GM18508 (cell line): ENCODE measurements around the gene ZDHHC11.
"Not testable (repeated sequence)": the region's sequence is repeated elsewhere in the genome, so short reads cannot be mapped to it uniquely, and the experiment has no call there.

Experiments used
- ATAC-seq: cut with Tn5 transposase; IDR thresholded peaks from one replicate; pipeline ENCODE4 v1.9.1; 2021; ENCODE audit warnings: moderate number of reproducible peaks; ENCODE audit not compliant: insufficient read depth, unreplicated experiment

Gene ZDHHC11

DNA sequence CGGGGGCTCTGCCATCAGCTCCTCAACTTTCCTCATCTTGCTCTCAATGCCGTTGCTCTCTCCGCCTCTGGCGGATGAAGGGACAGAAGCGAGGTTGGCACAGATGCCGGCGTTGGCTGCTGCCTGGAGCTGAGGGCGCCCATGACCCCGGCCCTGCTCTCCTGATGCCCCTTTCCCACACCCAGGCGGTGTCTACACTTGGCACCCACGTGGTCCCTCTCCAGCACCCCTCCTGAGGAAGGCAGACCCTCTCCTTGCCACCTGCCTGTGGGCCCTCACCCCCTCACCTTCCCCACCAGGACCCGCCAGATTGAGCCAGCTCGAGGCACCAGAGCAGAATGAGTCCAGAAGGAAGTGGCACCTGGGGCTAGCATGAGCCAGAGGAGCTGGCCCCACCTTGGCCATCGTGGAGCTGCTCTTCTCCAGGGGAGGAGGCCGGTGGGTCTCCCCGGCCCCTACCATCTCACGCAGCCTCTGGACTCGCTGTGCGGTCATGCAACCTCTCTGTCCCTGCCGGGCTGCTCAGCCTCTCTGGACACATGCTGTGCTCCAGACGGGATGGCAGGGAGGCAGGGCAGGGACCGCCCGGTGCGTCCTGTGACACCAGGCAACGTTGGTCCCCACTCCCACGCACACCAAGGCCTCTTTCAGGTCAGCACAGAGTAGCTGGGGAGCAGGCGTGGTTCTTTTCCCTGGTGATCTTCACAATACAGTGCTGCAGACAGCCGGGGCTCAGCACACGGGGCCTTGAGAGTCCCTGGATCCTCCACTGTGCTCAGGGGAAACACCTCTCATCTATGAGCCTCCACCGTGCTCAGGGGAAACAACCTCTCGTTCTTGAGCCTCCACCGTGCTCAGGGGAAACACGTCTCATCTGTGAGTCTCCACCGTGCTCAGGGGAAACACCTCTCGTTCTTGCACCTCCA is 4.8 kb downstream of the ZDHHC11 start:
- not testable (repeated sequence) for ATAC-seq

DNA sequence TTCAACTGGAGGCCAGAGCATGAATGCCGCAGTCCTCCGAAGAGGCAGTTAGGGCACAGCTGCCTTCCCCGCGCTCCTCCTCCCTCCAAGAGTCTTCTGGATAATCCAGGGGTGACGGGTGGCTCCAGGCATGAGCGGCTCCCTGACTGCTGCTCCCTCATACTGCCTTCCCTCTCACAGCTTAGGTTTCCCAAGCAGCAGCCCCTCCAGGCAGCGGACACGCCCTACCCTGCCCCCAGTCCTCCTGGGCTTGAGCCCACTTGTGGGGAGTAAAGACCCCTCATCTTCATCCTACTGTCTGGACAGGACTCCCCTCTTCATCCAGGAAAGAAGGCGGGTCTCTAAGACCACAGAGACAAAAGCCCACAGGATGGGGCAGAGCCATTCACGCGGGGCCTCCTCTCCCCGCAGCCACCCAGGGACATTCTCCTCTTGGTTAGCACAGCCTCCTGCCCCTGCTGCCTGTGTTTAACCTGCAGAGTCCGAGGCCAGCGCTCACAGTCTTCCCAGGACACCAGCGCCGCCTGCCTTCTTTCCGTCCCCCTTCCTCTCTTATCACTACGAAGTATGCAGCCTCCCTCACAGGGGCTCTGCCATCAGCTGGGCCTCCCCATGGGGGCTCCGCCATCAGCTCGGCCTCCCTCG is 5.6 kb downstream of the ZDHHC11 start:
- not testable (repeated sequence) for ATAC-seq

DNA sequence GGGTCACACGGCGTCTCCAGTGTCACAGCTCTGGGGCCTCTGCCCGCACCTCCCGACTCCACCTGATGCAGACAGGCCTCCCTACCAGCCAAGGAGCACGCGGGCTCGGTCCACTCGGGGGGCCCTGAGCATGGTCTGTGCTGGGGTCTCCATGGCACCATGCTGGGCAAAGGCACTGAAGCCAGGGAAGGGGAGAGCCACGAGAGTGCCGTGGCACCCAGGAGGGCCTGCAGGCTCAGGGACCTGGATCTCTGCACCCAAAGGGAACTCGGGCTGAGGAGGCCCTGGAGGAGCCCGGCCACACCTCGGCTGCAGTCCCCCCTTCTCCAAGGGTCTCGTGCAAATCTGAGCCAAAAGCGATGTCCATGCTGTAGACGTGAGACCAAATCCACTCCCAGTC is 6.4 kb downstream of the ZDHHC11 start:
- not testable (repeated sequence) for ATAC-seq

DNA sequence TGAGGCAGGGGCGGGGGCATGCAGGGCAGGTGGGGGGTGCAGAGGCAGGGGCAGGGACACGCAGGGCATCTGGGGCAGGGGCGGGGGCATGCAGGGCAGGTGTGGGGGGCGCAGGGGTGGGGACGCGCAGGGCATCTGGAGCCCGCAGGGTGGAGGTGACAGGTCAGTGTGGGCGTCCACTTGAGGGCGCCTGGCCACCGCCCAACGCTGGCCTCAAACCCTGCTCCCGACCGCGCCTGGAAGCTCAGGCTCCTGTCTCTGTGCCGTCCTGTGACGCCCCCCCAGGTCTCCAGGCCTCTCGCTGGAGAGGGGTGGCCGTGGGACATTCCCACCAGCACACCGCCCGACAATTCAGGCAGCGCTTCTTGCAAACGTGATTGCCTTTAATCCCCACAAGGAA is 6.9 kb downstream of the ZDHHC11 start:
- ATAC-seq = not testable (repeated sequence)

DNA sequence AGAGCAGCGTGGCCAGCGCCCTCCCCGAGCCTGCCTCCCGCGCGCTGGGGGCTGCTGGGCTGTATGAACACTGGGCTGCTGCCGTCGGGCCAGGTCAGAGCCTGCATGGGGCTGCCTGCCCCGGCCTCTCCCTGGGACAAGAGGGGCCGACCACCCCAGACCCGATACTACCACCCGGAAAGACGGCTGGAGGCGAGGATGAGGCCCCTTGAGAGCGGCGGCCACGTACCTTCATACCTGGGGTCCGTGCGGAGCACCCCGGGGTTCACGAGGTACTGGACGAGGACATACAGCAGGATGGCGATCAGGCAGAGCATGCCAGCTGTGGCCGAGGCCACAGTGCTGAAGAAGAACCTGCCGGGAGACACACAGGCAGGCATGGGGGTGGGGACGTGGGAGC is 7.4 kb downstream of the ZDHHC11 start:
- ATAC-seq = not testable (repeated sequence)

DNA sequence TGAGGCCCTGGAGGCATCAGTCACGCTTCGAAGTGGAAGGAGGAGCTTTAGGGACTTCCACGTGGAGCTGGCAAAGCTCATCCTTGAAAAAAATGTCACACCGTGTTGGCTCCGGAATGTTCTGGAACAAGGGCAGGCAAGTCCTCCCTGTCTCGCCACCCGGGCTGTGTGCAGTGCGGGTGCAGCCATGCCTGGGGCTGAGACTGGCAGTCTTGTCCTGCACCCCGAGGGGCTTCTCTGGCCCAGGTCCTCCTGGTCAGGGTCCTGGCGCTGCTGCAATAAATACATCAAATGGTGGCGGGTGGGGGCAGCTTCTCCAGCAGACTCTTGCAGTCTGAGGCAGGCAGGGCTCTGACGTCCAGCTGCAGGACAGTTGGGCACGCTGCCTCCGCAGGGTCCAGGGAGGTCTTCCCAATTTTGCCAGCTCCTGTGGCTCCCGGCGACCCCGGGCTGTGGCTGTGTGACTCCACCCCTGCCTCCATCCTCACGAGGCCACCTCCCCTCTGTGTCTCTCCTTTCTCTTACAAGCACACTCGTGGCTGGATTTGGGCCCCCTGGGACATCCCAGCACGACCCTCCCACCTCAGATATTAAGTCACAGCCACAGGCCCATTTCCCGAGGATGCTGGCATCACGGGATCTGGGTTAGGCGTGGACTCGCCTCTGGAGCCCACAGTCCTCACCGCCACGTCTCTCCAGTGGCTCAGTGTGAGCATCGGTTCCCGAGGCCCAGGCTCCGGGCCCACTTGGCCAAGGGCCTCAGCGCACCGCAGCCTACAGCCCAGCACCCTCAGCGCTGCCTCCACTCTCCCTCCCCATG is 8.2 kb downstream of the ZDHHC11 start:
- not testable (repeated sequence) for ATAC-seq

DNA sequence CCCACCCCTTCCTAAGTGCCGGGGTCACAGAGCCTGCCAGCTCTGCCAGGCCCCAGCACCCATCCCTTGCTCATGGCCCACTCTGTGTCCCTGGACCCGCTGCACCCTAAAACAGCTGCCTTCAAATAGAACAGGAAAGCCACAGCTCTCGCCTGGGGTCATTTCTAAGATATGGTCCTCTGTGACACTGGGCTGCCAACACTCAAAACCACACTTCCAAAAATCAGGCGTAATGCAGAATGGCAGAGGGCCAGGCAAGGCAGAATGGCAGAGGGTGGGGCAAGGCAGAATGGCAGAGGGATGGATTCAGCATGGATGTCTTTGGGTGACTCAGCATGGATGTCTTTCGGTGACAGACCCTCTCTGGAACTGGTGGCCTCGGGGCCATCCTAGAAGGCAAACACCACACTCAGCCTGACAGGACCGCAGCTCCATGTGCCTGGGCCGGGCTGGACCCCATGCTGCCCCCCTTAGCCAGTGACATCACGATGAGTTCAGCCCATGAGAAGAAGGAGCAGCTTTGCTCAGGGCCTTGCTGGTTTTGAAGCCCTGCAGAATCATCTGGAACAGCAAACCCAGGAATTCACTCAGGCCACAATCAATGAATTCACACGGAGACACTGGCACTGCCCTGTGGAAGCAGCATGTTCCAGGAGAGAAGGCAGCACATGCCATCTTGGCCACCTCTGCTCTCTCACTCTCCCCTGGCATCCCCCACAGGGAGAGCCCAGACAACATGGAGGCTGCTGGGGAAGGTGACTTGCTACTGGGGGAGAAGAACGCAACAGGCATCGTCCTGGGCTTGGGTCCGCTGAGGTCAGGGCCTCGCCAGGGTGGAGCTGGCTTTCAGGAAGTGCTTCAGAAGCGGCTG is 9.0 kb downstream of the ZDHHC11 start:
- ATAC-seq = not testable (repeated sequence)

DNA sequence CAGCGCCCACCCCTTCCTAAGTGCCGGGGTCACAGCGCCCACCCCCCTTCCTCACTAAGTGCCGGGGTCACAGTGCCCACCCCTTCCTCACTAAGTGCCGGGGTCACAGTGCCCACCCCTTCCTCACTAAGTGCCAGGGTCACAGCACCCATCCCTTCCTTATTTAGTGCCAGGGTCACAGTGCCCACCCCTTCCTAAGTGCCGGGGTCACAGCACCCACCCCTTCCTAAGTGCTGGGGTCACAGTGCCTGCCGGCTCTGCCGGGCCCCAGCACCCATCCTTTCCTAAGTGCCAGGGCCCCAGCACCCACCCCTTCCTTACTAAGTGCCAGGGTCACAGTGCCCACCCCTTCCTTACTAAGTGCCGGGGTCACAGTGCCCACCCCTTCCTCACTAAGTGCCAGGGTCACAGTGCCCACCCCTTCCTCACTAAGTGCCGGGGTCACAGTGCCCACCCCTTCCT is 9.8 kb downstream of the ZDHHC11 start:
- ATAC-seq = not testable (repeated sequence)

DNA sequence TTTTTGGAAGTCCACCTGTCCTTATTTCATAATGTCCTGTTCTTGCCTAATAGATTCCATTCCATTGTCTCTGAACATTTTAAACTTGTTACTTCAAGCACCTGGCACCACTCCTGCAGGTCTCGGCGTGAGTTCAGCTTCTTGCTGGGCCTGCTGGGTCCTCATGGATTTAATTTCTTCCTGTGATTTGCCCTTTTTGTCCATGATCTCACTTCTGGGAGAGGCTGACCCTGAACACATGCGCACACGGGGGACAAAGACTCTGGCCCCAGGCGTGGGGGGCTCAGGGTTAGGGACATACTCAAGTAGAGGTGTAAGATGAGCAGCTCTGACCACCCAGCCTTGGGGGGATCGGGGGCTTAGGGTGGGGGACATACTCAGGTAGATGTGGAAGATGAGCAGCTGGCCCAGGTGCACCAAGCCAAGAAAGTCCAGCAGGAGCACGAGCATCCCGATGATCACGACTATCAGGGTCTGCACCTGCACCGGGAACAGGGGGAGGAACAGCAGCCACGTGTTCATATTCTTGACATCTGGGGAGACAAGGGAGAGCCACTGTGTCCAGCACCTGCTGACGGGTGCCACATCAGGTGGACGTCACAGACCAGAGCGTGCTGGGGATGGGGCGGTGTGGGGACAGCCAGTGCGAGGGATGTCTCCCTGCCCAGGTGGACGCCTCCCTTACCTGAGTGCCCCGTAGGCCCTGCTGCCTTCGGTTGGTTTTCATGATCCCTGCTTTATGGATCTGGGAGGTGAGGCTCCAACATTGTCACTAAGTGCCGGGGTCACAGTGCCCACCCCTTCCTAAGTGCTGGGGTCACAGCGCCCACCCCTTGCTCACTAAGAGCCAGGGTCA is 10.4 kb downstream of the ZDHHC11 start:
- ATAC-seq = not testable (repeated sequence)

DNA sequence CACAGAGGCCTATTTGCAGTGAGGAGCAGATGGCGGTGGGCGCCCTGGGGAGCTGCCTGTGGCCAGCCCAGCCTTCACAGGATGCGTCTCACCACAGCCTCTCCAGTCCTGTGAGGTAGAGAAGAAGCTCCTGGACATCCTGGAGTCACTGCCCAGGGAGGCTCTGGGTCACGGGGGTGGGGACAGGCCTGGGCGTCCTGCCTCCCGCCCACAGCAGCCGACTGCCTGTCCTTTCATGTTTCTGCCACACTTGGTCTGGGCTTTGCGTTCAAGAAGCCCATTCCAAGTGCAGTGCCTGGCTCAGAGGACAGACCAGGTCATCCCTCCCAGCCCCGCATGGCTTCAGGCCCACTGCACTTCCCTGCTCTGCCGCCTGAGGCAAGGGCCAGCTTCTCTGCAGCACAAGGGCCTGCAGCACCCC is 12.3 kb downstream of the ZDHHC11 start:
- ATAC-seq = not testable (repeated sequence)

DNA sequence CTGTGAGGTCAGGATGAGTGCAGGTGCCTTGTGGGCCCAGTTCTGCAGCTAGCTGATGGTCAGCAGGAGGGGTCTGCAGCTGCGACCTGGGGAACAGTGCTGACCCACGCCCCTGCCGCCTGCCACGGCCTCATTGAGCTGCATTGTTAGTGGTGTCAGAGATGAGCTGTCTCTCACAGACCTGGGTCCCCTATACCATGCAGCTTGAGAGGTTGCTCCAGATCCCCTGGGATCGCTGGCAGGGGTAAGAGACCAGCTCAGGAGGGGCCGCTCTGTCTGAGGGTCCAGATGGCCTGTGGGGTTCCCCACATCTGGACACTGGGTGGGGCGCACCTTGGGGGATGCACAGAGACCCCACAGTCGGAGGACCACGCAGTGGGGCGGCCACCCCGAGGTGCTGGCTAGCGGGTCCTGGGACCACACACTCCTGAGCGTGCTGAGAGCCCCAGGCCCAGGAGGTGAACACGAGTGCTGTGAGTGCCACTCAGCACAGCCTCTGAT is 13.1 kb downstream of the ZDHHC11 start:
- not testable (repeated sequence) for ATAC-seq

DNA sequence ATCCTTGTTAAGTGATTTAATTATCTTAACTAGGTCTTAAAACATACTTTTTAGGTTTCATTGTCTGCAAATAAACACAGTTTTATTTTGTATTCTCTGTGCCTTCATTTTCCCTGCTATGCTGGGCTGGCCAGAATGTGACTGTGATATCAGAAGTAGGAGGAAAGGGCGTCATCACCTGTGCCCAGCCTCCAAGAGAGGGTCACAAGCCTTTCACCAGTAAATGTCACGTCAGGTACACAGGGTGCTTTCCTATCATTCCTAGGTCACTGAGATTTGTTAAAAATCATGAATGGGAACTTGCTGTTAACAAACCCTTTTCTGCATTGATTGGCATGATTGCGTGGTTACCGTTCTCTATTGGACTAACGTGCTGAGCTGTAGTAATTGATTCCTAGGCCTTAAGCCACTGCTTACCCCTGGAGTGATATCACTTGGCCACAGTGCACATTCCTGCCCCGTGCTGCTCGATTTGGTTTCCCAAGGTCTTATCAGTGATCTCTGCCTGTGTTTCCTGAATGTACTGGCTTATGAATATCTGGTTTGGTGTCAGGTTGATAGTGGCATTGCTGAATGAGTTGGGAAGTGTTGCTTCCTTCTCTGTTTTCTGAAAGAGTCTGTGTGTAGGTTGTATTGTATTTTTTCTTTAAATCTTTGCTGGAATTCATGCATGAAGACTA is 14.7 kb downstream of the ZDHHC11 start:
- not testable (repeated sequence) for ATAC-seq

DNA sequence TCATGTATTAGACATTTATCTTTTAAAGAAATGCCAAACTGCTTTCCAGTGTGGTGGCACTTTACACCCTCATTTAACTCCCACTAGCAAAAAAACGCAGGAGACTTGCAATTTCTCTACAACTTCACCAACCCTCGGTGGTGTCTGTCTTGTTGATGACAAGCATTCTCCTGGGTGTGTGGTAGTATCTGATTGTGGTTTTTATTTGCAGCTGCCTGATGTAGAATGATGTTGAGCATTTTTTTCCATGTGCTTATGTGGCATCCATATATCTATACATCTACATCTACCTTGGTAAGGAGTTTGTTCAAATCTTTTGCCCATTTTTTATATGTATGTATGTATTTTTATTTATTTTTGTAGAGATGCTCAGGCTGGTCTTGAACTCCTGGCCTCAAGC is 16.8 kb downstream of the ZDHHC11 start:
- ATAC-seq = not testable (repeated sequence)

DNA sequence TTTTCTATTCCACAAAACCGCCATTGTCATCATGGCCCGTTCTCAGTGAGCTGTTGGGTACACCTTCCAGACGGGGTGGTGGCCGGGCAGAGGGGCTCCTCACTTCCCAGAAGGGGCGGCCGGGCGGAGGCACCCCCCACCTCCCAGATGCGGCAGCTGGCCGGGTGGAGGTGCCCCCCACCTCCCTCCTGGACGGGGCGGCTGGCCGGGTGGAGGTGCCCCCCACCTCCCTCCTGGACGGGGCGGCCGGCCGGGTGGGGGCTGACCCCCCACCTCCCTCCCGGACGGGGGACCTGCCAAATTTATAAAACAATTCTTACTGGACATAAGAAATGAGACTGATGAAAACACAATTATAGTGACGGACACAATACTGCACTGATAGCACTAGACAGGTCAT is 22.6 kb downstream of the ZDHHC11 start:
- ATAC-seq = not testable (repeated sequence)

DNA sequence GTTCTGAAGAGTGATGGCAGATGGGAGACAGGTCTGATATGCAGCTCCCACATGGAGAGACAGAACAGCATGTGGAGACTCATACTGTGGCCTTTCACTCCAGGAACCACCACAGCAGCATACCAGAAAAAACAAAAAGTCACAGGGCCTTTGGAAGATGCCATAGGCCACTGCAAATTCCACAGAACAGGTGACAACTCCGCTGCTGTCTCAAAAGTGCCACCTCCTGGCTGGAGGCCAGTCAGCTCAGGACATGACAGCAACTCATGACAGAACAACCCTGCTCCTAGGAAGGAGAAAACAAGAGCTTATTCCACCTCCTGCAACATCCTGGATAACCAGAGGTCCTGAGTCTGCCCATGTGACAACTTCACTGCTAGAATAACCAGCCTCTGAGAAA is 25.2 kb downstream of the ZDHHC11 start:
- not testable (repeated sequence) for ATAC-seq

DNA sequence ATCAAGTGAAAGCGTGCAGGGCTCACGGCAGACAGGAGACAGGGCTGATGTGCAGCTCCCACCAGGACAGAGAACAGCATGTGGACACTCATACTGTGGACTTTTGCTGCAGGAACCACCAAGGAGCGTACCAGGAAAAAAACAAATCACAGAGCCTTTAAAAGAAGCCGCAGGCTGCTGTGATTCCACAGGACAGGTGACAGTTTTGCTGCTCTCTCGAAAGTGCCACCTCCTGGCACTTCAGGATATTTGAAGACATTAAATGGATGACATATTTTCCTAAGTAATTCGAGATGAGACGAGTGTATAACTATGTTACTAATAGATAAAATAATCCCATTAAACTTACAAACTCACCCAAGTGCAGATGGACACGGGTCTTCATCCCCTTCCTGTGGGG is 29.3 kb downstream of the ZDHHC11 start:
- no peak for ATAC-seq

DNA sequence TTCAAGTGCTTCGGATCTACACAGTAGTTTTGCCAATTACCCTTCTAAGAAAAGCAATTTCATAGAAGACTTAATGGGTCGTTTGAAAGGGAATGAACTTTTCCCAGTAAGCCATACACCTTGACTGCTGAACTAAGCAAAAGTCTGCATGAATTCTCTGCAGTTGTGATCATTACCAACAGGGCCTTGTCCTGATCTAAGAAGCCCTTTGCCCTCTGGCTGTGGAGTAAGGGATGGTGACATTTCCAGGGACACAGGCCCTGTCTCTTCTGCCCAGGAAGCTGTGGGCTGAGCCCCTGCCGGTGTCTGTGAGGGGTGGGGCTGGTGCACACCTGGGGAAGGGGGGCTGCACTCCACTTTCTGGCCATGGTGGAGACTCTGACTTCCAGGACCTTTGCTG is 30.5 kb downstream of the ZDHHC11 start:
- no peak for ATAC-seq

DNA sequence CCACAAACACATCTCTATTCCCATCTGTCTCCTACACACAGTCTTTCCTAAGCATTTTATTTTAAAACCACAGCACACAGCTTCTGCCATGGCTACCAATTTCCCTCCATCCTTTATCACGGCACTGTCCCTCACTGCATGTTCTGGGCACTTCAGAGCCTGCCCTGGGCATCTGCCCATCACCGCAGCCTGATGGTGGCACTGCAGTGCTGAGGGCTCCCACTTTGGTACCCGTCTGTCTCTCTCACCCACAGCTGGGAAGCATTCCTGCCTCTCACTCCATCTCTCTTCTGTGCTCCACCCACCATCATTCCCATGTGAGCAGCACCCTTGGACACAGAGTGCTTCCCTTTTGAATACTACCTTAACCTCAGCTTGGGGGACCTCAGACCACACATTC is 31.7 kb downstream of the ZDHHC11 start:
- no peak for ATAC-seq
